ENCODE measurements around the gene TMPRSS11B.

The TMPRSS11B gene, protein sequence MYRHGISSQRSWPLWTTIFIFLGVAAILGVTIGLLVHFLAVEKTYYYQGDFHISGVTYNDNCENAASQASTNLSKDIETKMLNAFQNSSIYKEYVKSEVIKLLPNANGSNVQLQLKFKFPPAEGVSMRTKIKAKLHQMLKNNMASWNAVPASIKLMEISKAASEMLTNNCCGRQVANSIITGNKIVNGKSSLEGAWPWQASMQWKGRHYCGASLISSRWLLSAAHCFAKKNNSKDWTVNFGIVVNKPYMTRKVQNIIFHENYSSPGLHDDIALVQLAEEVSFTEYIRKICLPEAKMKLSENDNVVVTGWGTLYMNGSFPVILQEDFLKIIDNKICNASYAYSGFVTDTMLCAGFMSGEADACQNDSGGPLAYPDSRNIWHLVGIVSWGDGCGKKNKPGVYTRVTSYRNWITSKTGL

DNA sequence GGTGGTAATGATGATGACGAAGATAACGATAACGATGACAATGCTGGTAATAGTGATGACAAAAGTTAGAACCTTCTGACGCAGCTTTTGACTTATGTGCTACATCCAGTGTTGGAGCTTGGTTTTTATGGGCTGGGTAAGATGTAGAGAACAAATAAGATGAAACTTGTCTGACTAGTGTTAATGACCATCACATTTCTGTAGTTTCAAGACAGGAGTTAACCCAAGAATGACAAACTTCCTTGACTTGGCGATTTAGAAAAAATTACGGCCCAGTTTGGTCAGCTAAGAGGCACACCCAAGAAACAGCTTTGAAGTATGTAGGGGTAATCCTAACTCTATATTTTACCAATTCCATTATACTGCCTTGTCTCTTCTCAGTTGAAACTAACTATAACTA, at the start of gene TMPRSS11B:
TSS of gene TMPRSS11B (minus strand) at position 101 of the 400 bp plus-strand sequence. CDS start 136 bp downstream, outside the sequence.
- H3K4me1 ChIP-seq (ENCODE audit: control insufficient read depth in 1 of 2, insufficient read depth in 1 of 2, low read depth in 1 of 2, low read length in 1 of 2) = no peaks in the 10 kb centered on the region
- H3K4me3 ChIP-seq (ENCODE audit: low read depth in 1 of 2, low read length in 1 of 2) = no peak within 1 kb of the TSS
- no peak within 1 kb of the TSS for H3K27ac ChIP-seq
- H3K9me3 ChIP-seq = no peaks in the 10 kb centered on the region
- TF ChIP-seq, protein P1, sequence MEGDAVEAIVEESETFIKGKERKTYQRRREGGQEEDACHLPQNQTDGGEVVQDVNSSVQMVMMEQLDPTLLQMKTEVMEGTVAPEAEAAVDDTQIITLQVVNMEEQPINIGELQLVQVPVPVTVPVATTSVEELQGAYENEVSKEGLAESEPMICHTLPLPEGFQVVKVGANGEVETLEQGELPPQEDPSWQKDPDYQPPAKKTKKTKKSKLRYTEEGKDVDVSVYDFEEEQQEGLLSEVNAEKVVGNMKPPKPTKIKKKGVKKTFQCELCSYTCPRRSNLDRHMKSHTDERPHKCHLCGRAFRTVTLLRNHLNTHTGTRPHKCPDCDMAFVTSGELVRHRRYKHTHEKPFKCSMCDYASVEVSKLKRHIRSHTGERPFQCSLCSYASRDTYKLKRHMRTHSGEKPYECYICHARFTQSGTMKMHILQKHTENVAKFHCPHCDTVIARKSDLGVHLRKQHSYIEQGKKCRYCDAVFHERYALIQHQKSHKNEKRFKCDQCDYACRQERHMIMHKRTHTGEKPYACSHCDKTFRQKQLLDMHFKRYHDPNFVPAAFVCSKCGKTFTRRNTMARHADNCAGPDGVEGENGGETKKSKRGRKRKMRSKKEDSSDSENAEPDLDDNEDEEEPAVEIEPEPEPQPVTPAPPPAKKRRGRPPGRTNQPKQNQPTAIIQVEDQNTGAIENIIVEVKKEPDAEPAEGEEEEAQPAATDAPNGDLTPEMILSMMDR (IDR thresholded peaks at IDR 0.05) = no peak
- no peaks in the 10 kb centered on the region for H3K36me3 ChIP-seq
- no peaks in the 10 kb centered on the region for H3K27me3 ChIP-seq

DNA sequence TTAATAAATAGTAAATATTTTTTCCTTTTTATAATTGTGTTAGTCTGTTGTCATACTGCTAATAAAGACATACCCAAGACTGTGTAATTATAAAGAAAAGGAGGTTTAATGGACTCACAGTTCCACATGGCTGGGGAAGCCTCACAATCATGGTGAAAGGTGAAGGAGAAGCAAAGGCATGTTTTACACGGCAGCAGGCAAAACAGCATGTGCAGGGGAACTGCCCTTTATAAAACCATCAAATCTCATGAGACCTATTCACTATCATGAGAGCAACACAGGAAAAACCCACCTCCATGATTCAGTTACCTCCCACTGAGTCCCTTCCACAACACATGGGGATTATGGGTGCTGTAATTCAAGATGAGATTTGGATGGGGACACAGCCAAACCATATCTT, 45.8 kb upstream of the TMPRSS11B start:
- no peaks in the 10 kb centered on the region for H3K9me3 ChIP-seq
- H3K4me3 ChIP-seq (ENCODE audit: low read depth in 1 of 2, low read length in 1 of 2) = no peak overlapping the region
- H3K4me1 ChIP-seq (ENCODE audit: control insufficient read depth in 1 of 2, insufficient read depth in 1 of 2, low read depth in 1 of 2, low read length in 1 of 2) = no peaks in the 10 kb centered on the region
- TF ChIP-seq, protein P1 (IDR thresholded peaks at IDR 0.05) = no peak
- no peaks in the 10 kb centered on the region for H3K27me3 ChIP-seq
- no peaks in the 10 kb centered on the region for H3K36me3 ChIP-seq
- no peak overlapping the region for H3K27ac ChIP-seq

DNA sequence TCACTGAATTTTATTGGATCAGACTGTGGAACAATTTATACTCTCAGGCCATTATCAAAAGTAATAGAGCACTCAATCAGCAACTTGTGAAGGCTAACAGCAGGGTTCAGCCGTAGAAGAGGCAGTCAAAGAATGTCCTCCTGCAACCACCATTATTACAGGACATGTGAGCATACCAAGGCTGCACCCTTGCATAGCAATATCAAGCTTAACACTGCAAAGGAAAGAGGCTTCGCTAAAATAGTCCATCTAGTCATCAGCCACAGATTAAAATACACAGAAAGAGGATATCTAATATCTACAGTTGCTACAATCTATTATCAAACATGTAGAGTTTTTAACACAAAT, 42.9 kb upstream of the TMPRSS11B start:
- TF ChIP-seq, protein P1 (IDR thresholded peaks at IDR 0.05) = no peak
- Histone ChIP-seq H3K4me3 (ENCODE audit: low read depth in 1 of 2, low read length in 1 of 2) (no peak overlapping the region), H3K4me1 (ENCODE audit: control insufficient read depth in 1 of 2, insufficient read depth in 1 of 2, low read depth in 1 of 2, low read length in 1 of 2) (no peaks in the 10 kb centered on the region), H3K36me3 (no peaks in the 10 kb centered on the region), H3K9me3 (no peaks in the 10 kb centered on the region), H3K27ac (no peak overlapping the region), H3K27me3 (no peaks in the 10 kb centered on the region)

DNA sequence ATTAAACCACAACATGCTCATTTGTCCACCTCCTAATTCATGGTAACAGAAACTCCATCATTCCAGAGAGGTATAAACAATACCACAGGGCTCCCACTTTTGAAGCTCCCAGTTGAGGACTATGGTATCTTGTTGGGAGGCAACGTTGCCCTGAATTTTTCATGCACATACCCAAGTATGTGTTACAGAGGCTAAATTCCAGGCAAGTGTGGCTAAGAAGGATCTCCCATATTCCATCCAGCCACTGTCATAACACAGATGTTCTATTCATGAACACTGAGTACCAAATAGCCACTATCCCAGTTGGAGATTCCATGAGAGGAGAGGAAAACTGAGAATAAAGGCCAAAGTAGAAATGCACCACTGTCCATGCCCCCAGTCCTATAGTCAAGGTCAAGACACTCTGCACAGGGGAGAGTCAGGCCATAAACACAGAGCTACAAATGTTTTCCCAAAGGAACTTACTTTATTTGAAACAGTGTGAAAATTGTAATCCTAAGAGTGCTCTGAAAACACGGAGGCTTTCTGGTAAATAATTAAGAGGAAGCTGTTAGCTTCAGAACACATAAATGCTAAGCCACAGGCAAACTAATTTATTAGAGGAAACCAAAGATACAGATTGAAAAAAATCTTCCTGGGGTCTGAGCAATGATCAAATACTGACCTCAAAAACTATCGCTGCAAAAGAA, 42.4 kb upstream of the TMPRSS11B start:
- H3K4me3 ChIP-seq (ENCODE audit: low read depth in 1 of 2, low read length in 1 of 2) = no peak overlapping the region
- TF ChIP-seq, protein P1 (IDR thresholded peaks at IDR 0.05) = no peak
- H3K27ac ChIP-seq = no peak overlapping the region

DNA sequence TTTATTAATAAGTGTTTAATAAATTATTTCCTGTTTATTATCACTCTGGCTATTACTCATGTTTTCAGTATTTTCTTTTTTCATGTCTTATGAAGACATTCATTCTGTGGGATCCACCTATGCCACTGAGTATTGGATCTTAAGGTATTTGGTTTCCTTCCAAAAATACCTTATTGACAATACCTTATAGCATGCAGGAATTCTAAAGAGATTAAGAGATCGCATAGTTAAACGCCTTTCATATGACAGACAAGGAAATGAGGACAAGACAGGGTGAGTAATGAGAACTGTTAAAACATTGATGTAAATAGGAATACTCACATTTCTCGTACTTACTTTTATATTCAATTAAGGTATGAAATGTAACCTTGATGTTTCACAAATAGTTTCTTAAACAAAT, 38.2 kb upstream of the TMPRSS11B start:
- no peaks in the 10 kb centered on the region for H3K9me3 ChIP-seq
- no peaks in the 10 kb centered on the region for H3K36me3 ChIP-seq
- TF ChIP-seq, protein P1 (IDR thresholded peaks at IDR 0.05) = no peak
- H3K27me3 ChIP-seq = no peaks in the 10 kb centered on the region
- no peaks in the 10 kb centered on the region for H3K4me1 ChIP-seq (ENCODE audit: control insufficient read depth in 1 of 2, insufficient read depth in 1 of 2, low read depth in 1 of 2, low read length in 1 of 2)
- H3K4me3 ChIP-seq (ENCODE audit: low read depth in 1 of 2, low read length in 1 of 2) = no peak overlapping the region
- H3K27ac ChIP-seq = no peak overlapping the region

More for the DNA sequence above, 42.4 kb upstream of the TMPRSS11B start:
- no peaks in the 10 kb centered on the region for H3K36me3 ChIP-seq
- H3K9me3 ChIP-seq = no peaks in the 10 kb centered on the region
- no peaks in the 10 kb centered on the region for H3K27me3 ChIP-seq
- H3K4me1 ChIP-seq (ENCODE audit: control insufficient read depth in 1 of 2, insufficient read depth in 1 of 2, low read depth in 1 of 2, low read length in 1 of 2) = no peaks in the 10 kb centered on the region

Data from neutrophil (primary cell).